Measurements from ENCODE around the gene BPIFB6. TPM values are rescaled to one million over a fixed set of nuclear protein-coding genes. Genes with fewer than 3 reads are reported as not detected.

The BPIFB6 gene, protein sequence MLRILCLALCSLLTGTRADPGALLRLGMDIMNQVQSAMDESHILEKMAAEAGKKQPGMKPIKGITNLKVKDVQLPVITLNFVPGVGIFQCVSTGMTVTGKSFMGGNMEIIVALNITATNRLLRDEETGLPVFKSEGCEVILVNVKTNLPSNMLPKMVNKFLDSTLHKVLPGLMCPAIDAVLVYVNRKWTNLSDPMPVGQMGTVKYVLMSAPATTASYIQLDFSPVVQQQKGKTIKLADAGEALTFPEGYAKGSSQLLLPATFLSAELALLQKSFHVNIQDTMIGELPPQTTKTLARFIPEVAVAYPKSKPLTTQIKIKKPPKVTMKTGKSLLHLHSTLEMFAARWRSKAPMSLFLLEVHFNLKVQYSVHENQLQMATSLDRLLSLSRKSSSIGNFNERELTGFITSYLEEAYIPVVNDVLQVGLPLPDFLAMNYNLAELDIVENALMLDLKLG
- total RNA-seq: not detected in 2 replicates

DNA sequence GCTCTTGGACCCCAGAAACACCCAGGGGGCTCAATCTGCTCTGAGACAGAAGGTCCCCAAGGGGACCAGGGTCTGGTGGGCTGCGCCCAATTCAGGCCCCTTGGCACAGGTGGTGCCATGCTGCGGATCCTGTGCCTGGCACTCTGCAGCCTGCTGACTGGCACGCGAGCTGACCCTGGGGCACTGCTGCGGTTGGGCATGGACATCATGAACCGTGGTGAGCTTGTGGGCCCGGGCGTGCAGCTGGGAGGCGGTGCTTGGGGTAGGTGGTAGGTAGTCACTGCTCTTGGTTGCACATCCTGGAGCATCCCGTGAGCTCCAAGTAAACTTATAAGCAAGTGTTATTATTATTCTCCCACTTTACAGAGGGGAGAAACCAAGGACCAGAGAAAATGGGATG is at the start of gene BPIFB6:
Gene BPIFB6, plus strand, starts transcription at position 118 of the 400 bp plus-strand sequence. Its CDS starts 0 bp downstream, at position 118.

DNA sequence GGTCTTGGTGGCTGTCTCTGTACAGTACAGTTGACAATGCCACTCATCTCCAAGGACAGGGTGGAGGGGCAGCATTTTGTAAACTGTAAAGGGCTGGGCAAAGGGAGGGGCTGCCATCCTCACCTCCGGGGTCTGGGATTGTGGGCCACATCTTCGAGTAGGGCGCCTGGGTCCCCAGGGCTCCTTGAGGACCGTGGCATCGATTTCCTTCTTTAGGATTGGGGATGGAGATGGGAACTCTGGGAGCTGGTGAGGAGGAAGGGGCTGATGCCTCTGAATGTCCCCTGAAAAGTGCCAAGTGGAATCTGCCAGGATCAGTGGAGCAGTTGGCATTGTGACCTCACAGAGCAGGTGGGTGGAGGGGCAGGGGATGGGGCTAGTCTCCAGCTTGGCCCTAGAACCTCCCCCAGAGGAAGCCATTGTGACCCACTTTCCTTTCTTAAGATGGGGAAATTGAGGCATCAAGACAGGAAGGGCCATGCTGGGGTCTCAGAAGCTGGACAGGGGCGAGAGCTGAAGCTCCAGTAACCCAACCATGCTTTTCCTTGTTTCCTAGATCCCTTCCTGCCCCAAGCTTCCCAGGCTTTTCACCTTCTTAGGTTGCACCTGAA is 27.2 kb upstream of the BPIFB6 start, which contains the start of gene SUN5:
Gene SUN5, minus strand, starts transcription at position 293 of the 611 bp plus-strand sequence. Its CDS starts 93 bp downstream, at position 200.

DNA sequence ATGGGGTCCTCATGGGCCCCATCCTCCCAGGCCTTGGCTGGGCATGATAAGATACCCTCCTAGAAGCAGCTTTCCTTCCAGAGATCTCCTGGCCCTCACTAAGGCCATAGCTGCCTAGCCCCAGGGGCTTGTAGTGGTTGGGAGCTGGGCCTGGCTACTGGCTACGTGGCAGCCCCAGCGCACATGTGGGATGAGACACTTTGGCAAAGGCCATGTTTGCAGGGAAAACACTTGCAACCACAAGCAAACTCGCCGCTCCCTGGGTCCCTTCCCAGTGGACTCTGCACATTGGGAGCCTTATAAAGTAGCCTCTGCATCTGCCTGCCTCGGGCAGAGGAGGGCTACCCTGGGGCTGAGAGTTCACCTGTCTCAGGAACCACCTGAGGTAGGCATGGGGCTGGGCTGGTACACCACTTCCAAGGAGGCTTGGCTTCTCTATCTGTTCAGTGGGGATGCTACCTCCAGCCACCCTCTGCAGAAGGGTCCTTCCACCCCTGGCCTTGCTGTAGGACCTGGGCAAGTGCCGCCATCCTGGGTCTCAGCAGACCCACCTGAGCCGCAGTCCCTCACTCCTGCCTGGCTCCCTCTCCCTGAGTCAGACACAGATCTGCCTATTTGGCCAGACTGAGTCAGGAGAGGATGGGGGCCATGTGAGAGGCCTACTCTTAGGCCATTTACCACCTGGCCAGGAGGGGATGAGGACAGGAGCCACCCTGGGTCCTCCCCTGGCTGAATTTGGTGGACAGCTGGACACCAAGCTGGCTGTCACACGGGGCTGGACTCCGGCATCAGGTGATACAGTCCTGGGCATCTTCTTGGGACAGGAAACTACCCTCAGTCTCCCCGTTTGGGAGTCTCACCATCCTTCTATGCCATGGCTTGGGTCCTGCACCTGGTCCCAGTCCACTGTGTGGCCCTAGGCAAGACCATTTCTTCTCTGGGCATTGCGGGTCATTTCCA is 23.8 kb upstream of the BPIFB6 start, which contains the start of gene BPIFB2:
Gene BPIFB2, plus strand, starts transcription at position 329 of the 960 bp plus-strand sequence. CDS start 871 bp downstream, outside the sequence.

DNA sequence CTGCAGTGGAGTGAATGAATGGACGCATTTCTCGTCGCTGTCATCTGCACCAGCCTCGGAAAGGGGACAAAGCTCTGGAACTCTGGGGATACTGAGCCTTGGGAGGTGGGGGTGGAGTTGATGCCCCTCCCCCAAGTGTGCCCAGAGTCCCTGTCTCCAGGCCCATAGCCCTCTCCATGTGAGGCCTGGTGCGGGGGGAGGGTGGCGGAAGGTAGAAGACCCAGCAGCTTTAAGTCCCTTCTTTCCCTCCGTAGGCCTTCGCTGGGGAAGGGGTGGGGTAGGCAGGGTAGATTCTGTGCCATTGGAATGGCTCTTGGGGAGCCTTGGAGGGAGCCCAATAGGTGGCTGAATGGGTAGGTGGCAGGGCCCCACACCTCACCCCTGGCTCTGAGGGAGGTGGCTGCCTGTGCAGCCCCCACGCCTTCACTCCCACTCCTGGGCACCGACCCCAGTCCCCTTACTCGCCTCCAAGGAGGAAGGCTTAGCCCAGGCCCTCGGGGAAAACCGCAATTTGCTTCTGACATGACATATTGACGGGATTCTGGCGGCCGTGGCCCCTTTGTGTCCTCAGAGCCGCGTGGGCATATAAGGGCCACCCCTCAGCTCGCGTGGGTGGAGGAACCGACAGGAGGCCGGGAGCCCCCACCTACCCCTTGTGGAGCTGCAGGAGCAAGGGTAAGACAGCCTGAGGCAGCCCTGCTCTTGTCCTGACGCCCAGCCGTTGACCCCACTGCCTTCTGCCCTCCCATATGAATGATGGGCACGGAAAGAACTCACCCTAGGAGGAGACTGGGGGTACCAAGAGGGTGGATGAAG is 22.1 kb downstream of the BPIFB6 start, which contains the start of gene BPIFB3:
Gene BPIFB3, plus strand, starts transcription at position 613 of the 816 bp plus-strand sequence. CDS start 1,533 bp downstream, outside the sequence.

DNA sequence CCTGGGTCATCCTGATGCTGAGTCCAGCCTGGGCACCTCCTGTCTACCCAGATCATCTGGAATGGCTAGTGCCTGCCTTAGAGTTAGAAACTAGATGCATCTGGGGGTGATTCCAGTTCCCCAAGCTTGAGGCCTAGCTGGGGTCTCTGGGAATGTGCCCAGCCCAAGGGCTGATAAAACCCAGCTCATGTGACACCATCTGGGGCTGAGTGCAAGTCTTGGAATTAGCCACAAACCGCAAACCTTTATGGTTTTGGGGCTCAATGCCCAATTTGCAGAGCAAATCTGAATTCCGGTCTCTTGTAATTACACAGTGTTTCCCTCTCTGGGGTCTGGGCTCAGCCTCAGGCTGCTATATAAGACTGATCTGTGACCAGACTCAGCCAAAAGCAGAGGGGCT is 47.8 kb downstream of the BPIFB6 start, which contains the start of gene BPIFB4:
Gene BPIFB4, plus strand, starts transcription at position 385 of the 400 bp plus-strand sequence. CDS start 1,884 bp downstream, outside the sequence.

Other genes starting within 250 kb of the BPIFB6 start
- 133 and 150 TPM in 2 replicates for gene MAPRE1, start 211.7 kb upstream of the BPIFB6 start, total RNA-seq
- gene EFCAB8, start 172.7 kb upstream of the BPIFB6 start, total RNA-seq: under 0.01 TPM in 1 of 2 replicates, not detected in the other
- gene SUN5, start 27.2 kb upstream of the BPIFB6 start, total RNA-seq: not detected in 2 replicates
- not detected in 2 replicates for gene BPIFB2, start 23.9 kb upstream of the BPIFB6 start, total RNA-seq
- gene BPIFB3, start 22.3 kb downstream of the BPIFB6 start, total RNA-seq: not detected in 2 replicates
- gene BPIFB4, start 48.0 kb downstream of the BPIFB6 start, total RNA-seq: not detected in 2 replicates
- not detected in 2 replicates for gene BPIFA2, start 136.5 kb downstream of the BPIFB6 start, total RNA-seq
- not detected in 2 replicates for gene BPIFA3, start 185.7 kb downstream of the BPIFB6 start, total RNA-seq
- not detected in 2 replicates for gene BPIFA1, start 204.3 kb downstream of the BPIFB6 start, total RNA-seq